Measurements from ENCODE around the gene UBE2N. TPM values are rescaled to one million over a fixed set of nuclear protein-coding genes. Genes with fewer than 3 reads are reported as not detected.

Gene UBE2N
- total RNA-seq, 1 experiment from 2014 or later, result 205 TPM

- Histone ChIP-seq H3K79me2 (ENCODE audit: low read length) (peaks cover 43% of the 10 kb centered on the region), H3K27me3 (ENCODE audit: low read length) (no peaks in the 10 kb centered on the region), H3K9me2 (replicated peaks; ENCODE audit: low read length) (no peaks in the 10 kb centered on the region), H4K20me1 (ENCODE audit: low read length) (no peaks in the 10 kb centered on the region), H2AFZ (ENCODE audit: low read length) (peak overlapping the region; percentile 98), H3K36me3 (ENCODE audit: low read depth, low read length) (peaks cover 9% of the 10 kb centered on the region; the same call in 1 of the 2 replicates), H3K9ac (ENCODE audit: low read length) (no peak overlapping the region; the same call in 1 of the 2 replicates), H3K9me3 (ENCODE audit: low read length) (no peaks in the 10 kb centered on the region), H3K4me3 (ENCODE audit: low read length) (peak overlapping the region; percentile 90; the same call in 1 of the 2 replicates), H3K4me1 (ENCODE audit: insufficient read depth, low read length) (peaks cover 17% of the 10 kb centered on the region; the same call in 1 of the 2 replicates), H3K27ac (ENCODE audit: low read length) (no peak overlapping the region), H3F3A (ENCODE audit: low read length, unreplicated experiment) (no peaks in the 10 kb centered on the region), H3K4me2 (ENCODE audit: low read length) (peak overlapping the region; percentile 87; the same call in 1 of the 2 replicates)
- CTCF ChIA-PET, result interaction anchor here (0.6 kb wide), 1 partner anchor 488 kb away, joined by 5 read pairs; no protein-coding TSS in a partner anchor
- TF ChIP-seq EZH2phosphoT487 (IDR thresholded peaks at IDR 0.05; ENCODE audit: borderline replicate concordance, low read length) (no peak), EZH2 (IDR thresholded peaks at IDR 0.05; ENCODE audit: low read length, unreplicated experiment) (no peak)
- TF ChIP-seq, protein P1, sequence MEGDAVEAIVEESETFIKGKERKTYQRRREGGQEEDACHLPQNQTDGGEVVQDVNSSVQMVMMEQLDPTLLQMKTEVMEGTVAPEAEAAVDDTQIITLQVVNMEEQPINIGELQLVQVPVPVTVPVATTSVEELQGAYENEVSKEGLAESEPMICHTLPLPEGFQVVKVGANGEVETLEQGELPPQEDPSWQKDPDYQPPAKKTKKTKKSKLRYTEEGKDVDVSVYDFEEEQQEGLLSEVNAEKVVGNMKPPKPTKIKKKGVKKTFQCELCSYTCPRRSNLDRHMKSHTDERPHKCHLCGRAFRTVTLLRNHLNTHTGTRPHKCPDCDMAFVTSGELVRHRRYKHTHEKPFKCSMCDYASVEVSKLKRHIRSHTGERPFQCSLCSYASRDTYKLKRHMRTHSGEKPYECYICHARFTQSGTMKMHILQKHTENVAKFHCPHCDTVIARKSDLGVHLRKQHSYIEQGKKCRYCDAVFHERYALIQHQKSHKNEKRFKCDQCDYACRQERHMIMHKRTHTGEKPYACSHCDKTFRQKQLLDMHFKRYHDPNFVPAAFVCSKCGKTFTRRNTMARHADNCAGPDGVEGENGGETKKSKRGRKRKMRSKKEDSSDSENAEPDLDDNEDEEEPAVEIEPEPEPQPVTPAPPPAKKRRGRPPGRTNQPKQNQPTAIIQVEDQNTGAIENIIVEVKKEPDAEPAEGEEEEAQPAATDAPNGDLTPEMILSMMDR (conservative IDR thresholded peaks at IDR 0.05; ENCODE audit: low read depth, low read length), result no peak
- no TSS peak for BruUV-seq (replicated peaks)
- peak; percentile 20; the same call in 1 of the 2 replicates for ATAC-seq
- POLR2A ChIA-PET (ENCODE audit: unreplicated experiment), result no interaction called here
- DNase-seq, result no peak
- intact Hi-C loops (cut with micrococcal nuclease), result no loop called here
These were observed 25.0 kb upstream of the UBE2N start for GRCh38 chr12:93466625-93467350.

GRCh38 chr12:93465841-93466240 lies 24.1 kb upstream of the UBE2N start:
- Histone ChIP-seq H3F3A (ENCODE audit: low read length, unreplicated experiment) (no peaks in the 10 kb centered on the region), H3K4me1 (ENCODE audit: insufficient read depth, low read length) (peaks cover 17% of the 10 kb centered on the region; the same call in 1 of the 2 replicates), H3K4me2 (ENCODE audit: low read length) (no peak overlapping the region), H2AFZ (ENCODE audit: low read length) (no peak overlapping the region), H3K36me3 (ENCODE audit: low read depth, low read length) (peaks cover 8% of the 10 kb centered on the region; the same call in 1 of the 2 replicates), H3K79me2 (ENCODE audit: low read length) (peaks cover 34% of the 10 kb centered on the region), H3K4me3 (ENCODE audit: low read length) (no peak overlapping the region), H3K9ac (ENCODE audit: low read length) (no peak overlapping the region), H4K20me1 (ENCODE audit: low read length) (no peaks in the 10 kb centered on the region), H3K27ac (ENCODE audit: low read length) (no peak overlapping the region), H3K9me2 (replicated peaks; ENCODE audit: low read length) (no peaks in the 10 kb centered on the region), H3K27me3 (ENCODE audit: low read length) (no peaks in the 10 kb centered on the region), H3K9me3 (ENCODE audit: low read length) (no peaks in the 10 kb centered on the region)
- CTCF ChIA-PET, result no interaction called here
- POLR2A ChIA-PET (ENCODE audit: unreplicated experiment), result no interaction called here
- ATAC-seq, result no peak
- DNase-seq, result no peak
- intact Hi-C loops (cut with micrococcal nuclease), result no loop called here
- no TSS peak for BruUV-seq (replicated peaks)
- TF ChIP-seq EZH2 (IDR thresholded peaks at IDR 0.05; ENCODE audit: low read length, unreplicated experiment), result no peak
- TF ChIP-seq, protein P1 (conservative IDR thresholded peaks at IDR 0.05; ENCODE audit: low read depth, low read length), result no peak
- no peak for TF ChIP-seq EZH2phosphoT487 (IDR thresholded peaks at IDR 0.05; ENCODE audit: borderline replicate concordance, low read length)

- no peaks in the 10 kb centered on the region for H3K4me1 ChIP-seq (ENCODE audit: insufficient read depth, low read length)
- H3K9ac ChIP-seq (ENCODE audit: low read length), result no peak overlapping the region
- H4K20me1 ChIP-seq (ENCODE audit: low read length), result no peaks in the 10 kb centered on the region
- no peaks in the 10 kb centered on the region for H3K27me3 ChIP-seq (ENCODE audit: low read length)
- no peaks in the 10 kb centered on the region for H3K9me2 ChIP-seq (replicated peaks; ENCODE audit: low read length)
- no peak for TF ChIP-seq EZH2phosphoT487 (IDR thresholded peaks at IDR 0.05; ENCODE audit: borderline replicate concordance, low read length)
- TF ChIP-seq, protein P1 (conservative IDR thresholded peaks at IDR 0.05; ENCODE audit: low read depth, low read length), result no peak
- TF ChIP-seq EZH2 (IDR thresholded peaks at IDR 0.05; ENCODE audit: low read length, unreplicated experiment), result no peak
- ATAC-seq, result no peak
- no TSS peak for BruUV-seq (replicated peaks)
- no peaks in the 10 kb centered on the region for H3K79me2 ChIP-seq (ENCODE audit: low read length)
- H2AFZ ChIP-seq (ENCODE audit: low read length), result no peak overlapping the region
- H3K27ac ChIP-seq (ENCODE audit: low read length), result no peak overlapping the region
- no peaks in the 10 kb centered on the region for H3F3A ChIP-seq (ENCODE audit: low read length, unreplicated experiment)
- no peak overlapping the region for H3K4me3 ChIP-seq (ENCODE audit: low read length)
- H3K9me3 ChIP-seq (ENCODE audit: low read length), result no peaks in the 10 kb centered on the region
- no peak overlapping the region for H3K4me2 ChIP-seq (ENCODE audit: low read length)
- ChIA-PET POLR2A (ENCODE audit: unreplicated experiment) (no interaction called here), CTCF (no interaction called here)
- H3K36me3 ChIP-seq (ENCODE audit: low read depth, low read length), result no peaks in the 10 kb centered on the region
- intact Hi-C loops (cut with micrococcal nuclease), result no loop called here
- DNase-seq, result no peak
These were observed 19.8 kb upstream of the UBE2N start for GRCh38 chr12:93461503-93461902.

All from PC-3 (cell line).